PC-9 (cell line): ENCODE measurements around the gene MBOAT7.

Source experiments
- EZH2 ChIP-seq: fragments of 200-600 bp; sonication (generic); IDR thresholded peaks from 2 replicates; pipeline ENCODE4 v1.8.0; 2017; ENCODE audit warnings: antibody characterized with exemption, low read depth
- TF ChIP-seq, protein P1 (sequence below): fragments of 200-600 bp; sonication (generic); conservative IDR thresholded peaks from 2 replicates; pipeline ENCODE4 v1.6.1; 2017; ENCODE audit warnings: mixed run types, antibody characterized with exemption, mild to moderate bottlenecking, moderate library complexity

DNA sequence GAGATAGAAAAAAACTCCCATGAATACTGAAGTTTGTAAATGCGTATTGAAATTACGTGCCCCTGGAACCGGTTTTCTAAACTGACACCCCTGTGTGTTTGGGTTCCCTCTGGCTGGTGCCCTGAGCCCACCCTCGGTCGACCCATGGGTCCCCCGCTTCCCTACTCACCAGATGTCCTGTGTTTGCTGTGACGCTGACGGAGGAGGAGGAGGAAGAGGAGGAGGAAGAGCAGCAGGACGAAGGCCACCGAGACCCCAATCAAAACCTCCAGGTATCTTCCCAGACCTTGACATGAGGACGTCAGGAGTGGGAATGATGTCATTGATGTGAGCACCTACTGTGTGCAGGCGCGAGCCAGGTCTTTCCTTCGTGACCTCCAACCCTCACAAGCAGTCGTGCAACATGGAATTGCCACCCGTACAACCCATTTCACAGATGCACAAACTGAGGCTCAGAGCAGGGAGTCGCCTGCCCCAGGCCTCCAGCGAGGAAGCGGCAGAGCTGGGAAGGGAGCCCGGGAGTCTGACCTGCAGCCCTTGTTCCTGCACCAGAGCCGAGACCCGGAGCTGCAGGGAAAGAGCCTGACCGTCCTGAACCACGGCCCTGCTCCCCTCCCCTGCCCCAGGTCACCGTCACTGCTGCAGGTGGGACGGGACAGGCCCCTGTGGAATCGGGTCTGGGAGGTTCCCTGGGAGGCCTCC lies 29.7 kb upstream of the MBOAT7 start:
- TF ChIP-seq, protein P1, sequence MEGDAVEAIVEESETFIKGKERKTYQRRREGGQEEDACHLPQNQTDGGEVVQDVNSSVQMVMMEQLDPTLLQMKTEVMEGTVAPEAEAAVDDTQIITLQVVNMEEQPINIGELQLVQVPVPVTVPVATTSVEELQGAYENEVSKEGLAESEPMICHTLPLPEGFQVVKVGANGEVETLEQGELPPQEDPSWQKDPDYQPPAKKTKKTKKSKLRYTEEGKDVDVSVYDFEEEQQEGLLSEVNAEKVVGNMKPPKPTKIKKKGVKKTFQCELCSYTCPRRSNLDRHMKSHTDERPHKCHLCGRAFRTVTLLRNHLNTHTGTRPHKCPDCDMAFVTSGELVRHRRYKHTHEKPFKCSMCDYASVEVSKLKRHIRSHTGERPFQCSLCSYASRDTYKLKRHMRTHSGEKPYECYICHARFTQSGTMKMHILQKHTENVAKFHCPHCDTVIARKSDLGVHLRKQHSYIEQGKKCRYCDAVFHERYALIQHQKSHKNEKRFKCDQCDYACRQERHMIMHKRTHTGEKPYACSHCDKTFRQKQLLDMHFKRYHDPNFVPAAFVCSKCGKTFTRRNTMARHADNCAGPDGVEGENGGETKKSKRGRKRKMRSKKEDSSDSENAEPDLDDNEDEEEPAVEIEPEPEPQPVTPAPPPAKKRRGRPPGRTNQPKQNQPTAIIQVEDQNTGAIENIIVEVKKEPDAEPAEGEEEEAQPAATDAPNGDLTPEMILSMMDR: no peak
- no peak for TF ChIP-seq EZH2
